Naive thymus-derived CD4-positive, alpha-beta T cell (primary cell): ENCODE measurements around the gene TRIM32. TPM values are rescaled to one million over a fixed set of nuclear protein-coding genes. Genes with fewer than 3 reads are reported as not detected.

Experiments
- ATAC-seq: fragments of 150-1000 bp; cut with Tn5 transposase; 2 replicates; pipeline ENCODE4 v1.10.0; 2021; ENCODE audit warnings: mild to moderate bottlenecking, moderate library complexity
- CTCF ChIA-PET: fragments of 350-600 bp; sonication (Branson Sonifier 250); formaldehyde crosslinking; loops from one replicate; lab custom pipeline; 2021; ENCODE audit warnings: antibody characterized with exemption; lab: Charles Lee
- POLR2A ChIA-PET: fragments of 350-600 bp; sonication (Branson Sonifier 250); formaldehyde crosslinking; loops from one replicate; lab custom pipeline; 2021; ENCODE audit warnings: antibody characterized with exemption, inconsistent platforms; lab: Charles Lee
- DNase-seq, 9 donors: peaks; one replicate each; pipeline versions ENCODE4 v3.0.0 to v3.0.0-alpha.2; 2020 to 2022; ENCODE audit warnings: mixed read lengths in 1 of 9
- H3K27ac ChIP-seq: one replicate; pipeline ENCODE4 v1.7.0; 2013; ENCODE audit warnings: mild to moderate bottlenecking, low read depth, low read length, moderate library complexity
- H3K27me3 ChIP-seq, 2 donors: one replicate each; pipeline ENCODE4 v1.7.0; 2013; ENCODE audit warnings: low read length in 2 of 2, mild to moderate bottlenecking in 2 of 2, moderate library complexity in 2 of 2; ENCODE audit not compliant: control insufficient read depth in 2 of 2, insufficient read depth in 2 of 2
- H3K36me3 ChIP-seq, 3 experiments: 1 replicate in 2 of 3; 2 replicates in 1 of 3; pipeline ENCODE4 v1.7.0; 2013; ENCODE audit warnings: low read length in 3 of 3, mild to moderate bottlenecking in 3 of 3, moderate library complexity in 1 of 3; ENCODE audit not compliant: insufficient read depth in 3 of 3, control insufficient read depth in 2 of 3
- H3K4me1 ChIP-seq, 2 donors: one replicate each; pipeline ENCODE4 v1.7.0; 2013; ENCODE audit warnings: low read length in 2 of 2, mild to moderate bottlenecking in 2 of 2, moderate library complexity in 1 of 2; ENCODE audit not compliant: control insufficient read depth in 2 of 2, insufficient read depth in 2 of 2
- H3K4me3 ChIP-seq: 2 replicates; pipeline ENCODE4 v1.7.0; 2013; ENCODE audit warnings: mild to moderate bottlenecking, low read length
- H3K9me3 ChIP-seq, 3 experiments: 1 replicate in 2 of 3; 2 replicates in 1 of 3; pipeline ENCODE4 v1.7.0; 2013; ENCODE audit warnings: low read length in 3 of 3; ENCODE audit not compliant: control insufficient read depth in 2 of 3
- H3K27ac Mint-ChIP-seq, 9 donors: one replicate each; pipeline ENCODE4 v1.8.0; 2020 to 2022; ENCODE audit warnings: mixed read lengths in 9 of 9, mild to moderate bottlenecking in 8 of 9, moderate library complexity in 5 of 9, inconsistent platforms in 2 of 9
- H3K27me3 Mint-ChIP-seq, 5 donors: one replicate each; pipeline ENCODE4 v1.8.0; 2021 to 2022; ENCODE audit warnings: mixed read lengths in 5 of 5, mild to moderate bottlenecking in 1 of 5
- H3K36me3 Mint-ChIP-seq, 5 donors: one replicate each; pipeline ENCODE4 v1.8.0; 2020 to 2022; ENCODE audit warnings: mixed read lengths in 5 of 5, mild to moderate bottlenecking in 3 of 5, inconsistent platforms in 1 of 5
- H3K4me1 Mint-ChIP-seq, 7 donors: one replicate each; pipeline ENCODE4 v1.8.0; 2020 to 2022; ENCODE audit warnings: mixed read lengths in 7 of 7, mild to moderate bottlenecking in 3 of 7, inconsistent platforms in 1 of 7
- H3K4me3 Mint-ChIP-seq, 10 donors: one replicate each; pipeline ENCODE4 v1.8.0; 2020 to 2022; ENCODE audit warnings: mild to moderate bottlenecking in 10 of 10, mixed read lengths in 10 of 10, moderate library complexity in 6 of 10, inconsistent platforms in 2 of 10
- H3K9me3 Mint-ChIP-seq, 11 donors: one replicate each; pipeline ENCODE4 v1.8.0; 2020 to 2022; ENCODE audit warnings: mixed read lengths in 11 of 11, mild to moderate bottlenecking in 4 of 11, inconsistent platforms in 1 of 11, moderate library complexity in 1 of 11
- intact Hi-C, 2 donors: fragments of 100-400 bp; cut with micrococcal nuclease; formaldehyde crosslinking; loops; one replicate each; pipeline ENCODE4 v1.15.1; 2023
- polyA plus RNA-seq, 2 donors: library from polyadenylated mRNA; unstranded; fragments of 300-500 nt; fragmentation: Illumina TruSeq; gene quantifications; one replicate each; pipeline ENCODE4 v1.2.3, GENCODE V29; 2021
- total RNA-seq, 6 experiments: library from RNA in 5 of 6; stranded (reverse) in 5 of 6; gene quantifications; 1 replicate in 5 of 6; 2 replicates in 1 of 6; pipeline ENCODE4 v1.2.3 and lab custom pipeline; 2021 to 2026

Gene TRIM32
- total and polyA plus RNA-seq, 7 experiments from 2014 or later: 5.9 to 19.7 (median 16.8) TPM

- H3K36me3 Mint-ChIP-seq: no peaks in the 10 kb centered on the region
- POLR2A ChIA-PET: no interaction called here
- no peaks in the 10 kb centered on the region for H3K27me3 Mint-ChIP-seq
- Histone ChIP-seq H3K27ac (no peak overlapping the region), H3K4me3 (no peak overlapping the region), H3K4me1 (no peaks in the 10 kb centered on the region), H3K27me3 (no peaks in the 10 kb centered on the region), H3K36me3 (no peaks in the 10 kb centered on the region), H3K9me3 (no peaks in the 10 kb centered on the region)
- DNase-seq: peak in 6 of 9 donors; percentile 3 to 39 (median 25)
- intact Hi-C loops: loop anchor here (1.0 to 10.0 kb wide), 6 partner anchors 166 to 1999 kb away; partner anchors contain the start of gene TEX48 (in 1 of the 2)
- H3K4me1 Mint-ChIP-seq: no peaks in the 10 kb centered on the region
- no peaks in the 10 kb centered on the region for H3K9me3 Mint-ChIP-seq
- H3K27ac Mint-ChIP-seq: no peak overlapping the region
- CTCF ChIA-PET: interaction anchor here (1.3 kb wide), 1 partner anchor 1069 kb away, joined by 3 read pairs; no protein-coding TSS in a partner anchor
- ATAC-seq: no peak
- no peak overlapping the region for H3K4me3 Mint-ChIP-seq
Measured at GRCh38 chr9:116661037-116661954, 25.8 kb upstream of the TRIM32 start.

GRCh38 chr9:116662646-116663310 is 24.3 kb upstream of the TRIM32 start:
- no peak overlapping the region for H3K27ac Mint-ChIP-seq

GRCh38 chr9:116663581-116663980 is 23.5 kb upstream of the TRIM32 start:
- Mint-ChIP-seq H3K4me1 (no peaks in the 10 kb centered on the region), H3K27me3 (no peaks in the 10 kb centered on the region), H3K27ac (no peak overlapping the region), H3K36me3 (peaks cover 0 to under 1% (median 0%) of the 10 kb centered on the region in 5 donors), H3K4me3 (no peak overlapping the region), H3K9me3 (peaks cover 0 to 3% (median 0%) of the 10 kb centered on the region in 11 donors)
- Histone ChIP-seq H3K4me1 (no peaks in the 10 kb centered on the region), H3K9me3 (no peaks in the 10 kb centered on the region), H3K4me3 (no peak overlapping the region), H3K36me3 (no peaks in the 10 kb centered on the region), H3K27ac (no peak overlapping the region), H3K27me3 (no peaks in the 10 kb centered on the region)
- intact Hi-C loops: loop anchor here in 1 of 2 donors (5.0 to 10.0 kb wide), 4 partner anchors 1649 to 2001 kb away; partner anchors contain the start of gene TEX48
- DNase-seq (no peak), ATAC-seq (no peak)
- CTCF ChIA-PET: no interaction called here
- POLR2A ChIA-PET: no interaction called here

More at GRCh38 chr9:116662646-116663310, 24.3 kb upstream of the TRIM32 start:
- CTCF ChIA-PET: no interaction called here
- DNase-seq: no peak
- no peak for ATAC-seq
- H3K27me3 ChIP-seq: no peaks in the 10 kb centered on the region
- H3K36me3 ChIP-seq: no peaks in the 10 kb centered on the region
- H3K4me3 ChIP-seq: no peak overlapping the region
- Mint-ChIP-seq H3K4me1 (no peaks in the 10 kb centered on the region), H3K9me3 (peaks cover 0 to 1% (median 0%) of the 10 kb centered on the region in 11 donors), H3K4me3 (no peak overlapping the region), H3K36me3 (no peaks in the 10 kb centered on the region), H3K27me3 (no peaks in the 10 kb centered on the region)
- intact Hi-C loops: loop anchor here in 1 of 2 donors (5.0 to 10.0 kb wide), 4 partner anchors 1648 to 2000 kb away; partner anchors contain the start of gene TEX48
- no peaks in the 10 kb centered on the region for H3K9me3 ChIP-seq
- H3K4me1 ChIP-seq: no peaks in the 10 kb centered on the region
- H3K27ac ChIP-seq: no peak overlapping the region
- POLR2A ChIA-PET: no interaction called here

- Mint-ChIP-seq H3K4me1 (no peaks in the 10 kb centered on the region), H3K27me3 (no peaks in the 10 kb centered on the region), H3K36me3 (peaks cover 0 to 23% (median 16%) of the 10 kb centered on the region in 5 donors), H3K9me3 (peaks cover 0 to 24% (median 5%) of the 10 kb centered on the region in 11 donors), H3K27ac (no peak overlapping the region), H3K4me3 (no peak overlapping the region)
- no peak overlapping the region for H3K27ac ChIP-seq
- POLR2A ChIA-PET: no interaction called here
- no peaks in the 10 kb centered on the region for H3K27me3 ChIP-seq
- ATAC-seq: no peak
- CTCF ChIA-PET: no interaction called here
- H3K9me3 ChIP-seq: peaks cover 0 to 8% (median 0%) of the 10 kb centered on the region in 3 experiments
- intact Hi-C loops: loop anchor here in 1 of 2 donors (10.0 kb wide), 1 partner anchor 1654 kb away; no protein-coding TSS in a partner anchor
- DNase-seq: no peak
- no peak overlapping the region for H3K4me3 ChIP-seq
- H3K4me1 ChIP-seq: no peaks in the 10 kb centered on the region
- no peaks in the 10 kb centered on the region for H3K36me3 ChIP-seq
Measured at GRCh38 chr9:116668970-116669695, 18.0 kb upstream of the TRIM32 start.

- no peak for ATAC-seq
- H3K4me3 Mint-ChIP-seq: no peak overlapping the region
- H3K4me1 Mint-ChIP-seq: no peaks in the 10 kb centered on the region
- no peak overlapping the region for H3K4me3 ChIP-seq
- H3K9me3 Mint-ChIP-seq: peaks cover 0 to 37% (median 6%) of the 10 kb centered on the region in 11 donors
- ChIA-PET CTCF (no interaction called here), POLR2A (no interaction called here)
- H3K9me3 ChIP-seq: peaks cover 0 to 8% (median 0%) of the 10 kb centered on the region in 3 experiments
- no peaks in the 10 kb centered on the region for H3K36me3 ChIP-seq
- no peaks in the 10 kb centered on the region for H3K27me3 ChIP-seq
- H3K27ac Mint-ChIP-seq: no peak overlapping the region
- intact Hi-C loops: no loop called here
- no peak for DNase-seq
- no peaks in the 10 kb centered on the region for H3K27me3 Mint-ChIP-seq
- no peaks in the 10 kb centered on the region for H3K4me1 ChIP-seq
- H3K27ac ChIP-seq: no peak overlapping the region
- peaks cover 2 to 39% (median 28%) of the 10 kb centered on the region in 5 donors for H3K36me3 Mint-ChIP-seq
Measured at GRCh38 chr9:116671605-116672004, 15.5 kb upstream of the TRIM32 start.

- ATAC-seq (no peak), DNase-seq (no peak)
- Histone ChIP-seq H3K27me3 (no peaks in the 10 kb centered on the region), H3K27ac (no peak overlapping the region), H3K4me1 (no peaks in the 10 kb centered on the region), H3K36me3 (no peaks in the 10 kb centered on the region), H3K9me3 (peaks cover 0 to 8% (median 0%) of the 10 kb centered on the region in 3 experiments), H3K4me3 (no peak overlapping the region)
- Mint-ChIP-seq H3K27ac (no peak overlapping the region), H3K36me3 (peaks cover 2 to 43% (median 28%) of the 10 kb centered on the region in 5 donors), H3K4me1 (no peaks in the 10 kb centered on the region), H3K4me3 (no peak overlapping the region), H3K9me3 (peaks cover 0 to 37% (median 6%) of the 10 kb centered on the region in 11 donors), H3K27me3 (no peaks in the 10 kb centered on the region)
- ChIA-PET POLR2A (no interaction called here), CTCF (interaction anchor here (0.7 kb wide), 1 partner anchor 60 kb away, joined by 3 read pairs; no protein-coding TSS in a partner anchor)
- intact Hi-C loops: no loop called here
Measured at GRCh38 chr9:116673375-116673774, 13.7 kb upstream of the TRIM32 start.
